Testis (tissue), 2 donors: ENCODE results near the gene PACSIN3.

Experiments
- CTCF ChIP-seq, 3 experiments: fragments of 450-650 bp in 2 of 3; fragments of 200-600 bp in 1 of 3; sonication (generic) in 1 of 3; IDR thresholded peaks; one replicate each; pipeline ENCODE4 v1.5.1; 2016 to 2019; ENCODE audit warnings: antibody characterized with exemption in 3 of 3, mild to moderate bottlenecking in 2 of 3, moderate library complexity in 1 of 3
- POLR2A ChIP-seq: fragments of 450-650 bp; IDR thresholded peaks from one replicate; pipeline ENCODE4 v1.6.1; 2017; ENCODE audit warnings: antibody characterized with exemption, mild to moderate bottlenecking, moderate library complexity

GRCh38 chr11:47189100-47189834, 3.0 kb upstream of the PACSIN3 start:
- no peak for TF ChIP-seq CTCF (IDR thresholded peaks at IDR 0.05)
- no peak for TF ChIP-seq POLR2A
